H1 (cell line): ENCODE data around the gene SMAGP. TPM values are rescaled to one million over a fixed set of nuclear protein-coding genes. Genes with fewer than 3 reads are reported as not detected.

Source experiments
- CTCF ChIA-PET: fragments of 300-600 bp; sonication (Branson Sonifier 250); formaldehyde crosslinking; loops from one replicate; lab custom pipeline; 2021; ENCODE audit not compliant: partially characterized antibody; lab: Charles Lee
- POLR2A ChIA-PET: fragments of 300-600 bp; sonication (Branson Sonifier 250); formaldehyde crosslinking; loops from one replicate; lab custom pipeline; 2021; ENCODE audit warnings: inconsistent platforms; ENCODE audit not compliant: partially characterized antibody; lab: Charles Lee
- DNase-seq, 2 experiments: peaks; one replicate each; pipeline versions ENCODE4 v3.0.0 to v3.0.0-alpha.2; 2010 to 2022; ENCODE audit warnings: low spot score in 2 of 2, low read depth in 1 of 2, mixed read lengths in 1 of 2
- FAIRE-seq: peaks from 2 replicates; lab custom pipeline; 2011; peaks lifted over from hg19 to GRCh38; lab: Jason Lieb, UNC
- H2AFZ ChIP-seq: 2 replicates; pipeline ENCODE4 v1.8.1; 2012; ENCODE audit warnings: low read length, inconsistent platforms
- H2AK5ac ChIP-seq: 2 replicates; pipeline ENCODE4 v1.6.1; 2013; ENCODE audit warnings: low read depth, low read length
- H2BK120ac ChIP-seq: replicated peaks from 2 replicates; pipeline ENCODE3; 2013; ENCODE audit warnings: low read depth, low read length, inconsistent platforms
- H2BK12ac ChIP-seq: 2 replicates; pipeline ENCODE4 v1.6.1; 2013; ENCODE audit warnings: low read depth, low read length
- H2BK15ac ChIP-seq: 2 replicates; pipeline ENCODE4 v1.6.1; 2013; ENCODE audit warnings: low read length
- H2BK20ac ChIP-seq: 2 replicates; pipeline ENCODE4 v1.6.1; 2013; ENCODE audit warnings: low read length
- H2BK5ac ChIP-seq: 2 replicates; pipeline ENCODE4 v1.6.1; 2013; ENCODE audit warnings: low read depth, low read length
- H3K14ac ChIP-seq: 2 replicates; pipeline ENCODE4 v1.6.1; 2013; ENCODE audit warnings: inconsistent platforms; ENCODE audit not compliant: insufficient read length
- H3K18ac ChIP-seq: 2 replicates; pipeline ENCODE4 v1.6.1; 2013; ENCODE audit warnings: low read length; ENCODE audit errors: extremely low read depth
- H3K23ac ChIP-seq: 2 replicates; pipeline ENCODE4 v1.6.1; 2013; ENCODE audit warnings: inconsistent platforms; ENCODE audit not compliant: insufficient read length
- H3K23me2 ChIP-seq: 2 replicates; pipeline ENCODE4 v1.6.1; 2013; ENCODE audit warnings: low read depth, low read length
- H3K27ac ChIP-seq: 2 replicates; pipeline ENCODE4 v1.6.1; 2011; ENCODE audit warnings: low read depth, low read length, inconsistent platforms
- H3K27me3 ChIP-seq, 4 experiments: replicated peaks in 1 of 4; 1 replicate in 1 of 4; 2 replicates in 3 of 4; pipeline versions ENCODE4 v1.6.1 to v1.8.1; 2011 to 2013; ENCODE audit warnings: low read length in 3 of 4, mild to moderate bottlenecking in 3 of 4, inconsistent platforms in 2 of 4, mixed read lengths in 2 of 4, moderate library complexity in 1 of 4; ENCODE audit not compliant: control insufficient read depth in 3 of 4, insufficient read depth in 3 of 4; ENCODE audit errors: extremely low read depth in 1 of 4
- H3K36me3 ChIP-seq, 4 experiments: 2 replicates each; pipeline versions ENCODE4 v1.6.1 to v1.8.1; 2011 to 2013; ENCODE audit warnings: mild to moderate bottlenecking in 4 of 4, low read length in 3 of 4, moderate library complexity in 2 of 4, control low read depth in 1 of 4, inconsistent platforms in 1 of 4; ENCODE audit not compliant: insufficient read depth in 4 of 4, control insufficient read depth in 2 of 4
- H3K4ac ChIP-seq: replicated peaks from 2 replicates; pipeline ENCODE3; 2013; ENCODE audit warnings: low read length, low read depth, mixed read lengths, inconsistent platforms; ENCODE audit not compliant: insufficient read length
- H3K4me1 ChIP-seq, 4 experiments: replicated peaks in 1 of 4; 1 replicate in 1 of 4; 2 replicates in 3 of 4; pipeline versions ENCODE4 v1.6.1 to v1.8.1; 2011 to 2013; ENCODE audit warnings: low read length in 3 of 4, inconsistent platforms in 2 of 4, mixed read lengths in 1 of 4; ENCODE audit not compliant: insufficient read depth in 4 of 4, control insufficient read depth in 3 of 4
- H3K4me2 ChIP-seq, 2 experiments: 2 replicates each; pipeline versions ENCODE4 v1.6.1 to v1.8.1; 2011 to 2013; ENCODE audit warnings: low read depth in 2 of 2, low read length in 2 of 2, control low read depth in 1 of 2, inconsistent platforms in 1 of 2, mild to moderate bottlenecking in 1 of 2; ENCODE audit not compliant: insufficient read depth in 1 of 2
- H3K4me3 ChIP-seq, 4 experiments: fragments of 200-600, 300-600 bp in 1 of 4; sonication (generic), shearing (Covaris generic), sonication (Bioruptor Twin) in 1 of 4; 2 replicates each; pipeline versions ENCODE4 v1.5.1 to v1.8.1; 2011 to 2016; ENCODE audit warnings: low read length in 4 of 4, low read depth in 3 of 4, control low read depth in 2 of 4, inconsistent platforms in 2 of 4, mild to moderate bottlenecking in 2 of 4, mixed read lengths in 1 of 4, moderate library complexity in 1 of 4; ENCODE audit not compliant: insufficient read depth in 2 of 4; ENCODE audit errors: extremely low read depth in 1 of 4
- H3K56ac ChIP-seq: replicated peaks from 2 replicates; pipeline ENCODE3; 2013; ENCODE audit warnings: low read depth, mild to moderate bottlenecking, mixed read lengths, low read length, inconsistent platforms; ENCODE audit not compliant: insufficient read length
- H3K79me1 ChIP-seq: 2 replicates; pipeline ENCODE4 v1.6.1; 2013; ENCODE audit warnings: low read depth, low read length, control low read depth
- H3K79me2 ChIP-seq, 2 experiments: 2 replicates each; pipeline versions ENCODE4 v1.6.1 to v1.8.1; 2012 to 2013; ENCODE audit warnings: low read length in 2 of 2, mild to moderate bottlenecking in 2 of 2, inconsistent platforms in 1 of 2; ENCODE audit not compliant: insufficient read depth in 2 of 2, control insufficient read depth in 1 of 2
- H3K9ac ChIP-seq, 4 experiments: replicated peaks in 1 of 4; 1 replicate in 1 of 4; 2 replicates in 3 of 4; pipeline versions ENCODE4 v1.6.1 to v1.8.1; 2011 to 2013; ENCODE audit warnings: low read depth in 3 of 4, low read length in 3 of 4, control low read depth in 2 of 4, mild to moderate bottlenecking in 2 of 4, moderate library complexity in 2 of 4, inconsistent platforms in 1 of 4; ENCODE audit errors: extremely low read depth in 1 of 4
- H3K9me3 ChIP-seq, 2 experiments: 2 replicates each; pipeline versions ENCODE4 v1.6.1 to v1.8.1; 2012 to 2013; ENCODE audit warnings: mild to moderate bottlenecking in 2 of 2, moderate library complexity in 2 of 2, control low read depth in 1 of 2, inconsistent platforms in 1 of 2, low read depth in 1 of 2, low read length in 1 of 2, mixed read lengths in 1 of 2; ENCODE audit not compliant: insufficient read depth in 2 of 2
- H4K20me1 ChIP-seq, 2 experiments: replicated peaks in 1 of 2; 2 replicates each; pipeline versions ENCODE3 to v1.8.1; 2011 to 2013; ENCODE audit warnings: inconsistent platforms in 2 of 2, low read length in 2 of 2, mild to moderate bottlenecking in 1 of 2; ENCODE audit not compliant: insufficient read depth in 2 of 2, control insufficient read depth in 1 of 2
- H4K5ac ChIP-seq: 2 replicates; pipeline ENCODE4 v1.6.1; 2013; ENCODE audit warnings: low read length, low read depth, mixed read lengths, inconsistent platforms; ENCODE audit not compliant: insufficient read length
- H4K8ac ChIP-seq: 2 replicates; pipeline ENCODE4 v1.8.0; 2013; ENCODE audit warnings: mild to moderate bottlenecking, moderate library complexity, low read length, inconsistent platforms; ENCODE audit not compliant: insufficient read depth; ENCODE audit errors: extremely low read depth
- H4K91ac ChIP-seq: replicated peaks from 2 replicates; pipeline ENCODE3; 2013; ENCODE audit warnings: low read length, mixed read lengths, inconsistent platforms; ENCODE audit not compliant: insufficient read length
- ASH2L ChIP-seq: fragments of 200-600, 300-600 bp; sonication (generic); IDR thresholded peaks from one replicate; pipeline ENCODE4 v1.7.1; 2017; ENCODE audit warnings: low read length
- BRCA1 ChIP-seq: IDR thresholded peaks from 2 replicates; pipeline ENCODE4 v1.6.1; 2012; ENCODE audit warnings: low read depth, low read length, improper control_type of control experiment
- CBX5 ChIP-seq: fragments of 300-800, 300-1000 bp; sonication (generic); IDR thresholded peaks from 2 replicates; pipeline ENCODE4 v1.7.1; 2016; ENCODE audit warnings: antibody characterized with exemption, low read length, low read depth
- HDAC6 ChIP-seq: IDR thresholded peaks from one replicate; pipeline ENCODE4 v1.7.1; 2012; ENCODE audit warnings: low read depth, mild to moderate bottlenecking, inconsistent platforms, low read length, moderate library complexity
- NRF1 ChIP-seq: IDR thresholded peaks from 2 replicates; pipeline ENCODE4 v1.6.1; 2011; ENCODE audit warnings: mild to moderate bottlenecking, low read depth, low read length, improper control_type of control experiment
- SAP30 ChIP-seq: fragments of 300-600 bp; sonication (generic); IDR thresholded peaks from 2 replicates; pipeline ENCODE4 v1.7.1; 2012; ENCODE audit warnings: low read length, moderate library complexity, mild to moderate bottlenecking, inconsistent platforms; ENCODE audit not compliant: insufficient read depth, insufficient replicate concordance
- SP1 ChIP-seq: IDR thresholded peaks from 2 replicates; pipeline ENCODE4 v1.6.1; 2011; ENCODE audit warnings: low read depth, low read length
- TAF7 ChIP-seq: optimal IDR thresholded peaks from 2 replicates; pipeline ENCODE3; 2011; ENCODE audit warnings: low read depth, mild to moderate bottlenecking, inconsistent platforms, low read length, moderate library complexity, borderline replicate concordance
- WGBS, 2 experiments: shearing (Covaris generic) in 1 of 2; methylation state at CpG; one replicate each; pipeline versions ENCODE4 v1.1.6 to v1.1.7; 2013 to 2015; ENCODE audit warnings: low lambda C conversion rate in 2 of 2, mixed read lengths in 2 of 2, inconsistent platforms in 1 of 2, low coverage in 1 of 2, missing lambda C conversion rate in 1 of 2; ENCODE audit not compliant: insufficient replicate concordance in 2 of 2, insufficient coverage in 1 of 2, insufficient read length in 1 of 2; ENCODE audit errors: extremely low coverage in 1 of 2, missing lambda C conversion rate in 1 of 2; 5-methylcytosine and 5-hydroxymethylcytosine counted together
- polyA plus RNA-seq, 7 experiments: library from polyadenylated mRNA; depleted of rRNA in 3 of 7; stranded (reverse) in 5 of 7; unstranded in 2 of 7; fragments of >200 nt in 5 of 7; fragments of 200-250 nt in 2 of 7; gene quantifications; 1 replicate in 5 of 7; 2 replicates in 1 of 7; 4 replicates in 1 of 7; pipeline versions ENCODE4 v1.2.1 to v1.2.3, GENCODE V29; 2011 to 2013; ENCODE audit warnings: missing spikeins in 2 of 7, mixed read lengths in 2 of 7
- total RNA-seq: library from RNA; stranded (reverse); fragmentation: NEBNext Ultra II Directional; extraction: Animal tissue kit (Norgen Biotek cat#: 25700); gene quantifications from 2 replicates; pipeline ENCODE4 v1.2.1, GENCODE V29; 2021
- TF ChIP-seq, protein P1 (sequence below): IDR thresholded peaks from 2 replicates; pipeline ENCODE4 v1.6.1; 2012; ENCODE audit warnings: inconsistent platforms
- TF ChIP-seq, protein P2 (sequence below): IDR thresholded peaks from 2 replicates; pipeline ENCODE4 v1.6.1; 2012; ENCODE audit warnings: inconsistent platforms

The SMAGP gene
- total and polyA plus RNA-seq, 2 of the 8 experiments (the other 6 are each of a cell fraction or from before 2014, with no cell fraction given), result 9.4 to 12.7 TPM

DNA sequence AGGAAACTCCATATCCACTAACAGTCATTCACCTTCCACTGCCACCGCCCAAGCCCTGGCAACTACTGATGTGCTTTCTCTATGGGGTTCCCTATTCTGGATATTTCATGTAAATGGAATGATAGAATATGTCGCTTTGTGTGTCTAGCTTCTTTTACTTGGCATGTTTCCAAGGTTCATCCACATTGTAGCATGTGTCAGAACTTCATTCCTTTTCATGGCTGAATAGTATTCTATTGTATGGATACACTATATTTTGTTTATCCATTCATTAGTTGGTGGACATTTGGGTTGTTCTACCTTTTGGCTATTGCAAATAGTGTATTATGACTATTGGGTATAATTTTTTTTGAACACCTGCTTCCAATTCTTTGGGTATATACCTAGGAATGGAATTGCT is 61.0 kb downstream of the SMAGP start:
- no peak overlapping the region for H2BK12ac ChIP-seq
- H3K18ac ChIP-seq, result no peak overlapping the region
- WGBS, 2 experiments, result 86% methylated on average over 2 of the region's 2 CpGs; no CpG with 5 or more reads in 1 of the 2 experiments
- no peak overlapping the region for H2AFZ ChIP-seq
- H4K8ac ChIP-seq, result no peak overlapping the region
- no peak overlapping the region for H2BK120ac ChIP-seq
- no peak overlapping the region for H3K4me3 ChIP-seq
- H3K4me1 ChIP-seq, result no peaks in the 10 kb centered on the region
- POLR2A ChIA-PET, result interaction anchor here (1.0 to 1.5 kb wide), 2 partner anchors 25 to 29 kb away, joined by 3 to 4 read pairs; partner anchors contain the start of gene DAZAP2
- DNase-seq (no peak), FAIRE-seq (no peak)
- H3K79me2 ChIP-seq, result no peaks in the 10 kb centered on the region
- no peak overlapping the region for H4K91ac ChIP-seq
- no peak overlapping the region for H3K27ac ChIP-seq
- H2BK20ac ChIP-seq, result no peak overlapping the region
- H3K56ac ChIP-seq, result no peak overlapping the region
- no peaks in the 10 kb centered on the region for H3K23me2 ChIP-seq
- no peak overlapping the region for H3K4ac ChIP-seq
- no peak overlapping the region for H2BK5ac ChIP-seq
- TF ChIP-seq TAF7 (no peak), SP1 (no peak), NRF1 (no peak), CBX5 (no peak), HDAC6 (no peak), BRCA1 (no peak), ASH2L (no peak), SAP30 (no peak)
- TF ChIP-seq, protein P1, sequence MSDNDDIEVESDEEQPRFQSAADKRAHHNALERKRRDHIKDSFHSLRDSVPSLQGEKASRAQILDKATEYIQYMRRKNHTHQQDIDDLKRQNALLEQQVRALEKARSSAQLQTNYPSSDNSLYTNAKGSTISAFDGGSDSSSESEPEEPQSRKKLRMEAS, result no peak
- TF ChIP-seq, protein P2, sequence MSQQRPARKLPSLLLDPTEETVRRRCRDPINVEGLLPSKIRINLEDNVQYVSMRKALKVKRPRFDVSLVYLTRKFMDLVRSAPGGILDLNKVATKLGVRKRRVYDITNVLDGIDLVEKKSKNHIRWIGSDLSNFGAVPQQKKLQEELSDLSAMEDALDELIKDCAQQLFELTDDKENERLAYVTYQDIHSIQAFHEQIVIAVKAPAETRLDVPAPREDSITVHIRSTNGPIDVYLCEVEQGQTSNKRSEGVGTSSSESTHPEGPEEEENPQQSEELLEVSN, result no peak
- H3K14ac ChIP-seq, result no peak overlapping the region
- H3K79me1 ChIP-seq, result no peaks in the 10 kb centered on the region
- no peaks in the 10 kb centered on the region for H3K36me3 ChIP-seq
- H3K23ac ChIP-seq, result no peak overlapping the region
- H2AK5ac ChIP-seq, result no peak overlapping the region
- no peak overlapping the region for H3K4me2 ChIP-seq
- CTCF ChIA-PET, result no interaction called here
- no peaks in the 10 kb centered on the region for H3K27me3 ChIP-seq
- no peaks in the 10 kb centered on the region for H4K20me1 ChIP-seq
- no peak overlapping the region for H3K9ac ChIP-seq
- H3K9me3 ChIP-seq, result no peaks in the 10 kb centered on the region
- H2BK15ac ChIP-seq, result no peak overlapping the region
- H4K5ac ChIP-seq, result no peak overlapping the region
